WI38 (cell line): ENCODE results near the gene ARHGEF4.
"Not testable (repeated sequence)": the region's sequence is repeated elsewhere in the genome, so short reads cannot be mapped to it uniquely, and the experiment has no call there.

Experiments
- H3K4me3 ChIP-seq: 2 replicates; pipeline ENCODE4 v1.5.1; 2011; ENCODE audit warnings: low read depth, mild to moderate bottlenecking, control low read depth, low read length
- TF ChIP-seq, protein P1 (sequence below): IDR thresholded peaks from 2 replicates; pipeline ENCODE4 v1.5.1; 2012; ENCODE audit warnings: low read depth, mild to moderate bottlenecking, control low read depth, low read length

ARHGEF4 gene

DNA sequence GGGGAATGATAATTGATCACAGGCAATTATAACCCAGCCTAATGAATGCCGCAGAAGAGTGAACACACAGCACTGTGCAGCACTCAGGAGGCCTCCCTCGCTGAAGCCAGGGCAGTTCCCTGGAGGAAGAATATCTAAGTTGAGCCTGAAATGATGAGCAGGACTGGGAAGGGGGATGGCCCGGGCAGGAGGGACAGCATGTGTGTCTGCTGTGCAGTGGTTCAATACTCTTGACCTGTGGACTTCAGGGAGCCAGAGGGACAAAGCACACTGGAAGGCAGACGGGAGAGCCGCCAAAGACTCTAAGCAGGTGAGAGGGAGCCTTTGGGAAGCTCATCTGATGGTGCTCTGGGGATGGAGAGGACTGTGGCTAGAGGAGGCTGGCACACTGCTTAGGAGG, 62.6 kb downstream of the ARHGEF4 start:
- no peak overlapping the region for H3K4me3 ChIP-seq
- TF ChIP-seq, protein P1, sequence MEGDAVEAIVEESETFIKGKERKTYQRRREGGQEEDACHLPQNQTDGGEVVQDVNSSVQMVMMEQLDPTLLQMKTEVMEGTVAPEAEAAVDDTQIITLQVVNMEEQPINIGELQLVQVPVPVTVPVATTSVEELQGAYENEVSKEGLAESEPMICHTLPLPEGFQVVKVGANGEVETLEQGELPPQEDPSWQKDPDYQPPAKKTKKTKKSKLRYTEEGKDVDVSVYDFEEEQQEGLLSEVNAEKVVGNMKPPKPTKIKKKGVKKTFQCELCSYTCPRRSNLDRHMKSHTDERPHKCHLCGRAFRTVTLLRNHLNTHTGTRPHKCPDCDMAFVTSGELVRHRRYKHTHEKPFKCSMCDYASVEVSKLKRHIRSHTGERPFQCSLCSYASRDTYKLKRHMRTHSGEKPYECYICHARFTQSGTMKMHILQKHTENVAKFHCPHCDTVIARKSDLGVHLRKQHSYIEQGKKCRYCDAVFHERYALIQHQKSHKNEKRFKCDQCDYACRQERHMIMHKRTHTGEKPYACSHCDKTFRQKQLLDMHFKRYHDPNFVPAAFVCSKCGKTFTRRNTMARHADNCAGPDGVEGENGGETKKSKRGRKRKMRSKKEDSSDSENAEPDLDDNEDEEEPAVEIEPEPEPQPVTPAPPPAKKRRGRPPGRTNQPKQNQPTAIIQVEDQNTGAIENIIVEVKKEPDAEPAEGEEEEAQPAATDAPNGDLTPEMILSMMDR, result no peak

DNA sequence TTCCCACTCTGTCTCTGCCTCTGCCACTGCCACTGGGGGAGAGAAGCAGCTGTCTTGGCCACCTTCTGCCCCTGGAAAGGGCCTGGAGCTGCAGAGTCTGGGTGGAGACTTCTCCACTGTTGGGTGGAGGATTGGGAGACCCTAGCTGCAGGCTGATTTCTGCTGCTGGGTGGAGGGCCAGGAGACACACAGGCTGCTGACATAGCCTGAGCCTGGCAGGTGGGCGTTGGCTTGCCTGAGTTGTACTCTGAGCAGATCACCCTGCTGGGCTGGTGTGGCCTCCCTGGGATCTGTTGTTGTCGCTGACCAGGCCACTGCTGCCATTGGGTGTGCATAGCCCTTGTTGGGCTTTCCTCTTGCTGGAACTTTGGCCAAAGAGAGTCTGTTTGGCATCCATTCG, 64.3 kb downstream of the ARHGEF4 start:
- TF ChIP-seq, protein P1, result no peak
- H3K4me3 ChIP-seq, result no peak overlapping the region

DNA sequence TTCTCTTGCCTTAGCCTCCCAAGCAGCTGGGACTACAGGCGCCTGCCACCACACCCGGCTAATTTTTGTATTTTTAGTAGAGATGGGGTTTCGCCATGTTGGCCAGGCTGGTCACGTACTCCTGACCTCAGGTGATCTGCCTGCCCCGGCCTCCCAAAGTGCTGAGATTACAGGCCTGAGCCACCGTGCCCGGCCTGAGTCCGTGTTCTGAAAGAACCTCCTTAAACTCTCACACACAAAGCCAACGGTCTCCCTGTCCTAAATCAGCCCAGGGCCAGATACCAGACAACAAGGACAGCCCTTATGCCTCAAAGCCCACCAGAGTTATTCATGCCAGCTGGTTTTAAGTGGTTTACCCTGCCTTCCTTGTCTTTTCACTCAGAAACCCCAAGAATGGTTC, 64.9 kb downstream of the ARHGEF4 start:
- not testable (repeated sequence) for H3K4me3 ChIP-seq

DNA sequence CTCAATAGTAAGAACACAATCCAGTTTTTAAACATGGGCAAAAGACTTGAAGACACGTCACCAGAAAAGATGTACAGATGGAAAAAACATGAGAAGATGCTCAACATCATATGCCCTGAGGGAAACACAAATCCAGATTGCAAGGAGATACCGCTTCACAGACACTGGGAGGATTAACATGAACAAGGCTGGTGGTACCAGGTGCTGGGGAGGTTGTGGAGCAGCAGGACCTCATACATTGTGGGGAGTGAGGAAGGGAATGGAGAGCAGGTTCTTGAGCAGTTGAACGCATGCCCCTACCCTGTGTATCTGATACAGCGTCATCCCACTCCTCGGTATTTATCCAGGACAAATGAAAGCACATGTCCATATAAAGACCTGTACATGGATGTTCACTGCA, 72.1 kb downstream of the ARHGEF4 start:
- H3K4me3 ChIP-seq, result no peak overlapping the region
- TF ChIP-seq, protein P1, result no peak

DNA sequence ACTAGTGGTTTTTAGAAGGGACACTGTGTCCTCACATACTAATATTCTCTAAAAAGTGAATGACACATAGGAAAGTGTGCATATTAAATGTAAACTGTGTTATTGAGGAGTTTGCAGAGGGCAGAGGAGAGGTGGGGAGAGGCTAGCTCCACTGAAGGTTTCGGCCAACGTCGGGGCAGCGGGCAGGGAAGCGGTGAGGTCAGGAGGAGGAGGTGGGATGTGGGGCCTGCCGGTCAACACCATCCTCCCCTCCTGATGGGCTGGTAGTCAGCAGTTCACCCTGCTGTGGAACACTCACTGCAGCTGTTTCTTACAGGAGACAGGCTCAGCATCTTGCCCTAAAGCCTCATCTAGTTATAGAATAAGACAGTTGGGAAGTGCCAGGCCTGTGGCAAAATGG, 74.2 kb downstream of the ARHGEF4 start:
- no peak overlapping the region for H3K4me3 ChIP-seq
- TF ChIP-seq, protein P1, result no peak

DNA sequence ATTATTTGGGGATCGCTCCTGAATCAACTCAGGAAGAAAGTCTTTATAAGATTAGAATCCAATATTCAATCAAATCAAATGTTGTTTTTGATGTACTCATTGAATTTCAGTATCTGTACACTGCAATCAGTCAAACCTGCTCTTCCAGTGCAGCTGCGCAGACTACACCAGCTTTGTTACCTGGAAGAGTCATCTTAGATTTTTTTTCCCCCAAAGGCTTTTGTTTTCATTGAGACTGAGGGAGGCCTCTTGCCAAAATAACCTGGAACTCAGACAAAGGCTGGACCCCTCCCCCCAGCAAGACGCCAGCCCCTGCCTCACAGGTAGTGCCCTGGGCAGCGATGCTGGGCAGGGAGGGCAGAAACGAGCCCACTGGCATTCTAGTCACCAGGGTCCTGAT, 74.8 kb downstream of the ARHGEF4 start:
- no peak overlapping the region for H3K4me3 ChIP-seq
- TF ChIP-seq, protein P1, result no peak

DNA sequence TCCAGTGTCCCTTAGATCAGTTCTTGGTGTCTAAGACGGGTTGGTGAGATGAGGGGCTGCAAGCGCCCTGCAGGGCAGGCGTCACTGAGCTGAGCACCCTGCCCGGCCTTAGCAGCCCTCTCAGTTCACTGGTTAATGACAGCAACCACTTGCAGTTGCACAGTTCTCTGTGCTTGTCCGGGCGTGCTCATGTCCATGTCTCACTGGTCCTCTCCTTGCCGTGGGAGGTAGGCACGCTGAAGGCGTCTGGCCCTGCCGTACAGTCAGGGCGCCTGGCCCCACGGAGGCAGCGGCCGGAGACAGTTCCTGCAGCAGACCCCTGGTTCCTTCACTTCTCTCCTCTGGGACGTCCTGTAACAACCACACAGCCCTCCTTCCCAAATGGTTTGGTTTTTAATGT, 75.3 kb downstream of the ARHGEF4 start:
- TF ChIP-seq, protein P1, result no peak
- no peak overlapping the region for H3K4me3 ChIP-seq

DNA sequence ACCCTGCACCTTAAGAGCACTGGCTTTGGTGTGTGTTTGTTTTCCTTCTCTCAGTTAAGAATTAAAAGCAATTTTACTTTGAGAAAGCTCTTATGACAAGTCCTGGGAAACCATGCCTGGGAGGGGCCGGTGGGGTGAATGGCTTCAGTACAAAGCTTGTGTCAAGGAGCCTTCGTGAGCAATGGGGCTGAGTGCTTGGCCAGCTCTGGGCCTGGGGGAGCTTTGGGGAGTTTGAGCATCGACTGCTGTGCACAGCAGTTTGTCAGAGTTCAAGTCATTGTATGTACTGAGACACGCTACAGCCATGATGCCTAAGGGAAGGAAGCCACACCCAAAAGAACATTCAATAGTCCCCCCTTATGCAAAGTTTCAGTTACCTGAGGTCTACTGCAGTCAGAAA, 75.8 kb downstream of the ARHGEF4 start:
- no peak overlapping the region for H3K4me3 ChIP-seq
- TF ChIP-seq, protein P1, result no peak
